ENCODE results near the gene GHRHR. TPM values are rescaled to one million over a fixed set of nuclear protein-coding genes. Genes with fewer than 3 reads are reported as not detected.

The GHRHR gene
- total and polyA plus RNA-seq, 2 donors (not counting 1 experiment from before 2014, with no cell fraction given) = not detected

DNA sequence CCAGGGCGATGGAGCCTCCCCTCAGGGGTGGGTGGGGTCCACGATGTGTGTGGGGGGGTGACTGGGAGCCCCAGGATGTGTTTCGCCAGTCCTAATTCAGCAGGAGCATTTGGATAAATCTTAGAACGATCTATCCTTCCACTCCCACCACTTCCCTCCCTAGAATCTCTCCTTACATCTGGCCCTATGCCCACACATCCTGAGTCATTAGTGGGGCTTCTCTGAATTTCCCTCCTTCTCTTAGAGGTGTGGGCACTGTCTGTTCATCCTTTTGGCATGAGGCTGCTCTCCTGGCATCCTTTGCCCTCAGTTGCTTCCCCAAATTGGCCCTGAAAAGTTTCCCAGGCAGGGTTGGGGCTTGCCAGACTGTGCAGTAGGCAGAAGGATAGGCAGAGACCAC is 1.6 kb downstream of the GHRHR start:
- Histone ChIP-seq H3K4me3 (ENCODE audit: control extremely low read depth in 1 of 5, extremely low read depth in 1 of 5, insufficient read depth in 1 of 5, low read depth in 2 of 5, low read length in 4 of 5) (no peak overlapping the region), H4K20me1 (ENCODE audit: control insufficient read depth, insufficient read depth, low read length, poor library complexity, severe bottlenecking) (no peaks in the 10 kb centered on the region), H3K9me3 (ENCODE audit: control extremely low read depth in 1 of 3, control insufficient read depth in 2 of 3, insufficient read depth in 1 of 3, low read length in 2 of 3) (peaks cover 0 to 2% (median 0%) of the 10 kb centered on the region in 3 donors), H3K27ac (ENCODE audit: low read length in 2 of 2) (no peak overlapping the region), H3K79me2 (ENCODE audit: control insufficient read depth, insufficient read depth, low read length) (no peaks in the 10 kb centered on the region), H3K9ac (ENCODE audit: low read length) (no peak overlapping the region), H3K27me3 (replicated peaks in 1 of 4; ENCODE audit: control extremely low read depth in 1 of 4, control insufficient read depth in 3 of 4, insufficient read depth in 4 of 4, low read length in 3 of 4) (no peaks in the 10 kb centered on the region), H3K36me3 (replicated peaks in 1 of 2; ENCODE audit: control extremely low read depth in 1 of 2, control insufficient read depth in 1 of 2, extremely low read depth in 1 of 2, insufficient read depth in 2 of 2, low read length in 1 of 2) (no peaks in the 10 kb centered on the region), H3K4me1 (ENCODE audit: control insufficient read depth in 2 of 2, insufficient read depth in 2 of 2, low read length in 2 of 2) (peaks cover 4 to 14% of the 10 kb centered on the region in 2 donors), H2AFZ (ENCODE audit: insufficient read depth, low read depth, low read length, poor library complexity, severe bottlenecking) (no peak overlapping the region), H3K4me2 (replicated peaks; ENCODE audit: low read depth, low read length, poor library complexity, severe bottlenecking) (no peak overlapping the region)
- ATAC-seq (ENCODE audit: low read depth) (no peak), DNase-seq (no peak)
- H3K27ac Mint-ChIP-seq = no peak overlapping the region
- TF ChIP-seq EZH2 (IDR thresholded peaks at IDR 0.05; ENCODE audit: borderline replicate concordance, insufficient read depth, low read depth, low read length, poor library complexity, severe bottlenecking) = no peak
- TF ChIP-seq, protein P1, sequence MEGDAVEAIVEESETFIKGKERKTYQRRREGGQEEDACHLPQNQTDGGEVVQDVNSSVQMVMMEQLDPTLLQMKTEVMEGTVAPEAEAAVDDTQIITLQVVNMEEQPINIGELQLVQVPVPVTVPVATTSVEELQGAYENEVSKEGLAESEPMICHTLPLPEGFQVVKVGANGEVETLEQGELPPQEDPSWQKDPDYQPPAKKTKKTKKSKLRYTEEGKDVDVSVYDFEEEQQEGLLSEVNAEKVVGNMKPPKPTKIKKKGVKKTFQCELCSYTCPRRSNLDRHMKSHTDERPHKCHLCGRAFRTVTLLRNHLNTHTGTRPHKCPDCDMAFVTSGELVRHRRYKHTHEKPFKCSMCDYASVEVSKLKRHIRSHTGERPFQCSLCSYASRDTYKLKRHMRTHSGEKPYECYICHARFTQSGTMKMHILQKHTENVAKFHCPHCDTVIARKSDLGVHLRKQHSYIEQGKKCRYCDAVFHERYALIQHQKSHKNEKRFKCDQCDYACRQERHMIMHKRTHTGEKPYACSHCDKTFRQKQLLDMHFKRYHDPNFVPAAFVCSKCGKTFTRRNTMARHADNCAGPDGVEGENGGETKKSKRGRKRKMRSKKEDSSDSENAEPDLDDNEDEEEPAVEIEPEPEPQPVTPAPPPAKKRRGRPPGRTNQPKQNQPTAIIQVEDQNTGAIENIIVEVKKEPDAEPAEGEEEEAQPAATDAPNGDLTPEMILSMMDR (IDR thresholded peaks at IDR 0.05) = no peak
- peaks cover 17% of the 10 kb centered on the region for H3K4me1 Mint-ChIP-seq
- H3K9me3 Mint-ChIP-seq (ENCODE audit: insufficient read depth) = no peaks in the 10 kb centered on the region
- POLR2A ChIA-PET = no interaction called here
- H3K27me3 Mint-ChIP-seq = peaks cover 13% of the 10 kb centered on the region
- CTCF ChIA-PET = no interaction called here
- H3K4me3 Mint-ChIP-seq = no peak overlapping the region
- no CpG with 5 or more reads among the region's 4 CpGs for whole genome bisulfite sequencing (ENCODE audit: insufficient coverage)
- intact Hi-C loops (cut with micrococcal nuclease) = no loop called here

DNA sequence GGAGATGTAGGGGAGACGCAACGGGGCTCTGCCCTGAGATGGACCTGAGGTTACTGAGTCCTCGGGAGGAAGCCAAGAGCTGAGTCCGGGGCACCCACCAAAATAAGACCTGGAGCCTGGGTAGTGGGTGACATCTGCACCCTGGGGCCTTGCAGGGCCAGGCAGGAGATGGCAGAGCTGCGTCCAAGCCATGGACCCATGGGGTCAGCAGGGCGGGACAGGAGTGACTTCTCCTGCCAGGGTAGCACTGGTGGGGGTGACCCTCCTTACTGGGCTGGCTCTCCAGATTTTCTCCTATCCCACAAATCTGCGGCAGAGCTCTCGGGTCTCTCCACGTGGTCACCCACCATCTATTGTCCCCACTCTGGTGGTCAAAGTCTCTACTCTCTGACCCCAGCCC is 2.1 kb downstream of the GHRHR start:
- DNase-seq (peak; percentile 2), ATAC-seq (ENCODE audit: low read depth) (no peak)
- intact Hi-C loops (cut with micrococcal nuclease) = no loop called here
- Histone ChIP-seq H2AFZ (ENCODE audit: insufficient read depth, low read depth, low read length, poor library complexity, severe bottlenecking) (no peak overlapping the region), H3K4me1 (ENCODE audit: control insufficient read depth in 2 of 2, insufficient read depth in 2 of 2, low read length in 2 of 2) (peaks cover 4 to 14% of the 10 kb centered on the region in 2 donors), H3K27me3 (replicated peaks in 1 of 4; ENCODE audit: control extremely low read depth in 1 of 4, control insufficient read depth in 3 of 4, insufficient read depth in 4 of 4, low read length in 3 of 4) (no peaks in the 10 kb centered on the region), H3K4me2 (replicated peaks; ENCODE audit: low read depth, low read length, poor library complexity, severe bottlenecking) (no peak overlapping the region), H3K4me3 (ENCODE audit: control extremely low read depth in 1 of 5, extremely low read depth in 1 of 5, insufficient read depth in 1 of 5, low read depth in 2 of 5, low read length in 4 of 5) (no peak overlapping the region), H3K9me3 (ENCODE audit: control extremely low read depth in 1 of 3, control insufficient read depth in 2 of 3, insufficient read depth in 1 of 3, low read length in 2 of 3) (peaks cover 0 to 2% (median 0%) of the 10 kb centered on the region in 3 donors), H3K79me2 (ENCODE audit: control insufficient read depth, insufficient read depth, low read length) (no peaks in the 10 kb centered on the region), H3K9ac (ENCODE audit: low read length) (no peak overlapping the region), H3K36me3 (replicated peaks in 1 of 2; ENCODE audit: control extremely low read depth in 1 of 2, control insufficient read depth in 1 of 2, extremely low read depth in 1 of 2, insufficient read depth in 2 of 2, low read length in 1 of 2) (no peaks in the 10 kb centered on the region), H3K27ac (ENCODE audit: low read length in 2 of 2) (no peak overlapping the region), H4K20me1 (ENCODE audit: control insufficient read depth, insufficient read depth, low read length, poor library complexity, severe bottlenecking) (no peaks in the 10 kb centered on the region)
- Mint-ChIP-seq H3K27ac (no peak overlapping the region), H3K27me3 (peaks cover 13% of the 10 kb centered on the region), H3K4me1 (peaks cover 19% of the 10 kb centered on the region), H3K9me3 (ENCODE audit: insufficient read depth) (no peaks in the 10 kb centered on the region), H3K4me3 (no peak overlapping the region)
- ChIA-PET POLR2A (no interaction called here), CTCF (no interaction called here)
- 89% methylated on average over 9 of the region's 9 CpGs for WGBS (ENCODE audit: insufficient coverage)
- TF ChIP-seq EZH2 (IDR thresholded peaks at IDR 0.05; ENCODE audit: borderline replicate concordance, insufficient read depth, low read depth, low read length, poor library complexity, severe bottlenecking) = no peak
- TF ChIP-seq, protein P1 (IDR thresholded peaks at IDR 0.05) = no peak

All from B cell (primary cell).